ENCODE results near the gene CYP4X1.
"Not testable (repeated sequence)": the region's sequence is repeated elsewhere in the genome, so short reads cannot be mapped to it uniquely, and the experiment has no call there.

The CYP4X1 gene, protein sequence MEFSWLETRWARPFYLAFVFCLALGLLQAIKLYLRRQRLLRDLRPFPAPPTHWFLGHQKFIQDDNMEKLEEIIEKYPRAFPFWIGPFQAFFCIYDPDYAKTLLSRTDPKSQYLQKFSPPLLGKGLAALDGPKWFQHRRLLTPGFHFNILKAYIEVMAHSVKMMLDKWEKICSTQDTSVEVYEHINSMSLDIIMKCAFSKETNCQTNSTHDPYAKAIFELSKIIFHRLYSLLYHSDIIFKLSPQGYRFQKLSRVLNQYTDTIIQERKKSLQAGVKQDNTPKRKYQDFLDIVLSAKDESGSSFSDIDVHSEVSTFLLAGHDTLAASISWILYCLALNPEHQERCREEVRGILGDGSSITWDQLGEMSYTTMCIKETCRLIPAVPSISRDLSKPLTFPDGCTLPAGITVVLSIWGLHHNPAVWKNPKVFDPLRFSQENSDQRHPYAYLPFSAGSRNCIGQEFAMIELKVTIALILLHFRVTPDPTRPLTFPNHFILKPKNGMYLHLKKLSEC

DNA sequence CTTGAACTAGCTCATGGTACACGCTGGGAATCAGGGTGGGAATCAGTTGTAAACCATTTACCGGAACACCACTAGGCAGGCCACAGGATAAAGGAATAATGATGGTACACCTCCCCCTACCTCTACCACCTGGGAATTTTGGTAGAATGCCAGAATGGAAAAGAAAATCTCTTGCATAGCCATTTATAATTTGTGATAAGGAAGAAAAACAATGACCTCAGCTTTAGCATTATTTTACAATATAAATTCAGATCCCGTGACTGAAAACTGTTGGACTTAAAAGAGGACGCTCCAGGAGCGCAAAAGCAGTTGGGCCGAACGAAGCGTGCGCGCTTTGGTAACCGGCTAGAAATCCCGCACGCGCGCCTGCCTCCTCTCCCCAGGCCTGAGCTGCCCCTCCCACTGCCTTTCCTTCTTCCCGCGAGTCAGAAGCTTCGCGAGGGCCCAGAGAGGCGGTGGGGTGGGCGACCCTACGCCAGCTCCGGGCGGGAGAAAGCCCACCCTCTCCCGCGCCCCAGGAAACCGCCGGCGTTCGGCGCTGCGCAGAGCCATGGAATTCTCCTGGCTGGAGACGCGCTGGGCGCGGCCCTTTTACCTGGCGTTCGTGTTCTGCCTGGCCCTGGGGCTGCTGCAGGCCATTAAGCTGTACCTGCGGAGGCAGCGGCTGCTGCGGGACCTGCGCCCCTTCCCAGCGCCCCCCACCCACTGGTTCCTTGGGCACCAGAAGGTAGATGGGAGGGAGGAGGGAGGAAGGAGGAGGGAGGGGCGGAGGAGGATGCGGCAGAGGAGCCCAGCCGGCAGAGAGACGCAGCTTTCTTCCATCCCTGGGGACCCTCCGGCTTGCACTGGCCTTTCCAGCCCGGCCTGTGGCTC lies at the start of gene CYP4X1:
CYP4X1 (plus strand) TSS at position 402 of the 873 bp plus-strand sequence; CDS start at position 551, 149 bp downstream.
- peaks cover 26% of the 10 kb centered on the region for H3K27me3 ChIP-seq (ENCODE audit: control insufficient read depth, insufficient read depth, low read length)
- H3K4me1 ChIP-seq (ENCODE audit: control insufficient read depth, insufficient read depth, low read length), result peaks cover 20% of the 10 kb centered on the region
- peak within 1 kb of the TSS; percentile 64 for H3K4me3 ChIP-seq (ENCODE audit: low read depth, low read length)
- H3K9me3 ChIP-seq (ENCODE audit: control insufficient read depth, insufficient read depth, low read length), result no peaks in the 10 kb centered on the region
- H3K36me3 ChIP-seq (ENCODE audit: control insufficient read depth, insufficient read depth, low read length), result no peaks in the 10 kb centered on the region
- H3K9ac ChIP-seq (ENCODE audit: low read depth, low read length), result peak within 1 kb of the TSS; percentile 35; the same call in 1 of the 2 replicates
- no peak within 1 kb of the TSS for H3K27ac ChIP-seq (ENCODE audit: low read depth, low read length)

DNA sequence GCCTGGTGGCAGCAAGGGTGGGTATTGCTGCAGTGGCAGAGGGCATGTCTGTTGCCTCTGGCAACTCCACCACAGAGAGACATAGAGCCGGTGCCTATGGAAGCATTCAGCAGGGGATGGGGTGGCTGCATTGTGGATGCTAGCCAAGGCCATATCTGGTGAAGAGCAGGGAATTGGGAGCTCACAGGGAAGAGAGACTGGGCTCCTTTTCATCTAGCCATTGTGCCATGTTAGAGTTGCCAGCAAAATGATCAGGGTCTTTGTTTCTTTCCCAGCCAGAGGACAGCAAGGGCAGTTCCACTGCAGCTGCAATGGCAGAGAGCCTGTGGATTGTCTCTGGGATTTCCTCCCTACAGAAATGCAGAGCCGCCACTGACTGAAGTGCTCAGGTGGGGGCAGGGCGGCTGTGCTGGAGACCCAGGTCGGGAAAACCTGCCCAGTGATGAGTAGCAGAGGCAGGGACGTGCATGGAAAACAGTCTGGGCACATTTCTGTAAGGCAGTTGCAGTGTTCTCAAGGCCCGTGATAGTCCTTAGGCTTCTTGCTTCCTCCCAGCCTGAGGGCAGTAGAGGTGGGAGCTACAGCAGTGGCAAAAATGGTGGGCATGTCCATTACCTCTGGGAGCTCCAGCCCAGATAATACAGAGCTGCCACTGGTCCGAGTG lies 40.2 kb upstream of the CYP4X1 start:
- no peaks in the 10 kb centered on the region for H3K27me3 ChIP-seq (ENCODE audit: control insufficient read depth, insufficient read depth, low read length)
- peak overlapping the region; percentile 48; the same call in 1 of the 2 replicates for H3K9ac ChIP-seq (ENCODE audit: low read depth, low read length)
- H3K4me3 ChIP-seq (ENCODE audit: low read depth, low read length), result peak overlapping the region; percentile 16; the same call in 1 of the 2 replicates
- no peaks in the 10 kb centered on the region for H3K36me3 ChIP-seq (ENCODE audit: control insufficient read depth, insufficient read depth, low read length)
- H3K4me1 ChIP-seq (ENCODE audit: control insufficient read depth, insufficient read depth, low read length), result peaks cover 20% of the 10 kb centered on the region
- peak overlapping the region; percentile 82 for H3K27ac ChIP-seq (ENCODE audit: low read depth, low read length)
- H3K9me3 ChIP-seq (ENCODE audit: control insufficient read depth, insufficient read depth, low read length), result no peaks in the 10 kb centered on the region

DNA sequence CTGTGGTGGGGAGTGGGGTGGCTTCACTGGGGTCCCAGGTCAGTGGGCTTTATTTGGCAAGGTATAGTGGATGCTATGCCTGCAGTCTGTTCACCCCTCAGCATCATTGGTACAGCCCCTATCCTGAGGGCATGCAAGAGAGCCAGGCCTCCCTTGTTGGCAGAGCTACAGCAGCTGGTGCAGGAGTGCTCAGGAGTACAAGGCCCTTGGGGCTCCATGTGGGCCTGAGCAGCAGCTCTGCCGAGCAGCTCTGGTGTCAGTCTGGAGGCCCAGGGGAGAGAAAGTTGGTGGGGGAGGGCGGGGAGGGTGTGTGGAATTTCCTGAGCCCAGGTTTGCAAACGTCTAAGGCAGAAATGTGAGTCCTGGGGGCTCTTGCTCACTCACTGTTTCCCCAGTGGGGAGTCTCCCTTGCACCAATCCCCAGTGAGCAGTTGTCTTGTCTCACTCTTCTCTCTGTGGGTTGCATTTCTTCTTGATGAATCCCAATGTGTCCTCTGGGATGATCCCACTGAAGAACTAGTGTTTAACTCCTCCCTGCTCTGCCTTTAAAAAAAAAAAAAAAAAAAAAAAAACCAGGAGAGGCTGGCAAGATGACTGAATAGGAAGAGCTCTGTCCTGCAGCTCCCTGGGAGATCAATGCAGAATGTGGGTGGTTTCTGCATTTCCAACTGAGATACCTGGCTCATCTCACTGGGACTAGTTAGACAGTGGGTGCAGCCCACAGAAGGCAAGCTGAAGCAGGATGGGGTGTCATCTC lies 39.5 kb upstream of the CYP4X1 start:
- Histone ChIP-seq H3K4me1 (ENCODE audit: control insufficient read depth, insufficient read depth, low read length) (peaks cover 20% of the 10 kb centered on the region), H3K27ac (ENCODE audit: low read depth, low read length) (peak overlapping the region; percentile 82), H3K27me3 (ENCODE audit: control insufficient read depth, insufficient read depth, low read length) (no peaks in the 10 kb centered on the region), H3K9me3 (ENCODE audit: control insufficient read depth, insufficient read depth, low read length) (no peaks in the 10 kb centered on the region), H3K9ac (ENCODE audit: low read depth, low read length) (no peak overlapping the region), H3K36me3 (ENCODE audit: control insufficient read depth, insufficient read depth, low read length) (no peaks in the 10 kb centered on the region), H3K4me3 (ENCODE audit: low read depth, low read length) (no peak overlapping the region)

DNA sequence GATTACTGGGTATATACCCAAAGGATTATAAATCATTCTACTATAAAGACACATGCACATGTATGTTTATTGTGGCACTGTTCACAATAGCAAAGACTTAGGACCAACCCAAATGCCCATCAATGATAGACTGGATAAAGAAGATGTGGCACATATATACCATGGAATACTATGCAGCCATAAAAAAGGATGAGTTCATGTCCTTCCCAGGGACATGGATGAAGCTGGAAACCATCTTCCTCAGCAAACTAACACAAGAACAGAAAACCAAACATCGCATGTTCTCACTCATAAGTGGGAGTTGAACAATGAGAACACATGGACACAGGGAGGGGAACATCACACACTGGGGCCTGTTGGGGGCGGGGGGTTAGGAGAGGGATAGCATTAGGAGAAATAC lies 32.9 kb upstream of the CYP4X1 start:
- not testable (repeated sequence) for H3K9ac ChIP-seq (ENCODE audit: low read depth, low read length); H3K4me1 ChIP-seq (ENCODE audit: control insufficient read depth, insufficient read depth, low read length); H3K27ac ChIP-seq (ENCODE audit: low read depth, low read length); H3K9me3 ChIP-seq (ENCODE audit: control insufficient read depth, insufficient read depth, low read length); H3K36me3 ChIP-seq (ENCODE audit: control insufficient read depth, insufficient read depth, low read length); H3K27me3 ChIP-seq (ENCODE audit: control insufficient read depth, insufficient read depth, low read length); H3K4me3 ChIP-seq (ENCODE audit: low read depth, low read length)

DNA sequence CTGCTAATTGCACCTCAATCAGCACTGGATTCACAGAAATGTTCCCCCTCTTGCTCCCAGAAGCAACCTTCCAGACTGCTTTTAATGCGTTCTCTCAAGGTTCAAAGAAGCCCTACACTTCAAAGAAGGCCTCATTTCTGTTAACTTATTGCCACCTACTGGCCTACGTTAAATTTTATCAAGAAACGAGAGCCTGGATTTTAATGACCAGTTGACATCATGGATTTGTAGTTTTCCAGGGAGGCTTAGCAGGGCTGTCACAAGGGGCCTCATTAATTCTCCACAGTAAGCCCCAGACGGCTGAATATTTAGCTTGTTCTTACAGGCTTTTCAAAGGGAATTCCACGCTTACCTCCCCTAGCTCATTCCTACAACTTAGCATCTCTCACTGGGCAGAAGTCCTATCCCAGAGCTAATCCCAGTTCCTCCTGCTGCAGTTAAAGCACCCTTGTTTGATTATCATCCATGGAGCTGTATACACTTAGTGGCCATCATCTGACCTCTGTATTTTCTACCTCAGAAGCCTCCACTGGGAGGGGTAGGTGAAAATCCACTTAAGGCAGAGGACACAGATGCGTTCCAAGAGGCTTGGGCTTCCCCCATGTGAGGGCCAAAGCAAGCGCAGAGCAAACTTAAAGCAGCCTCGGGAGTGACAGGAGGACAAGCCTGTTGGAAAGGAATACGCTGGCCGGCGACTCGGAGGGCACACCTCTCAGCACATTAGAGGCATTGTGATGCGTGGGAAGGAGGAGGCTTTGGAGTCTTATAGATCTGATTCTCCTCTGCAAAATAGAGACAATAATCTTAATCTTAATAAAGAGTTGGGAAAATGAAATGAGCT lies 32.2 kb upstream of the CYP4X1 start:
- H3K4me1 ChIP-seq (ENCODE audit: control insufficient read depth, insufficient read depth, low read length), result peaks cover 3% of the 10 kb centered on the region; the same call in 1 of the 2 replicates
- H3K27ac ChIP-seq (ENCODE audit: low read depth, low read length), result no peak overlapping the region
- H3K27me3 ChIP-seq (ENCODE audit: control insufficient read depth, insufficient read depth, low read length), result no peaks in the 10 kb centered on the region
- H3K9ac ChIP-seq (ENCODE audit: low read depth, low read length), result no peak overlapping the region
- no peaks in the 10 kb centered on the region for H3K9me3 ChIP-seq (ENCODE audit: control insufficient read depth, insufficient read depth, low read length)
- no peak overlapping the region for H3K4me3 ChIP-seq (ENCODE audit: low read depth, low read length)
- no peaks in the 10 kb centered on the region for H3K36me3 ChIP-seq (ENCODE audit: control insufficient read depth, insufficient read depth, low read length)

DNA sequence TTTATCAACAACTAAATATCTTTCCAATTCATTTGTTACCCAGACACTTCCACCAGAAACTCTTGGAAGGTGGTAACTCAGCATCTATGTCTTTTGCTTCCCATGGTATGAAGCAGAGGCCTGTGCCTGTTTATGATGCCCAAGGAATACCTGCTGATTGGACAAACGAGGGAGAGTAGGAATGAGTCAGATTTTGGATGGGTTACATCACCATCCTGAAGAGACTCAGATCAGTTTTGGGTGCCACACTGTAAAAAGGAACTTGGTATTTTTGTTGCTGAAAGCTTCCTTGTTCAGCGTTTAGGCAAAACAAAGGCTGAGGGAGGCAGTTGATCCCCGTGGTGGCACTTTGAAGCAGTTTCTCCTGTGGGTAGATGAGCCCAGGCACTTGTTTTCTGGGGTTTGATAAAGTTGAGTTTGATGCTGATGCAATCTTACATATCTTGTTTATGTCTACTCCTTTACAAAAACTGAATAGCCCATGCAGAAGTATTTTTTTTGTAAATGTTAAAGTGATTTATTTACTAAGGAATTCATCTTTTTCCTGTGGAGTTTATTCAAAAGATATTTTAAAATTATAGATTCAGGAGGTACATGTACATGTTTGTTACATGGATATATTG lies 26.7 kb upstream of the CYP4X1 start:
- Histone ChIP-seq H3K4me1 (ENCODE audit: control insufficient read depth, insufficient read depth, low read length) (peaks cover 13% of the 10 kb centered on the region), H3K36me3 (ENCODE audit: control insufficient read depth, insufficient read depth, low read length) (no peaks in the 10 kb centered on the region), H3K4me3 (ENCODE audit: low read depth, low read length) (no peak overlapping the region), H3K9ac (ENCODE audit: low read depth, low read length) (no peak overlapping the region), H3K27ac (ENCODE audit: low read depth, low read length) (no peak overlapping the region), H3K27me3 (ENCODE audit: control insufficient read depth, insufficient read depth, low read length) (no peaks in the 10 kb centered on the region), H3K9me3 (ENCODE audit: control insufficient read depth, insufficient read depth, low read length) (no peaks in the 10 kb centered on the region)

DNA sequence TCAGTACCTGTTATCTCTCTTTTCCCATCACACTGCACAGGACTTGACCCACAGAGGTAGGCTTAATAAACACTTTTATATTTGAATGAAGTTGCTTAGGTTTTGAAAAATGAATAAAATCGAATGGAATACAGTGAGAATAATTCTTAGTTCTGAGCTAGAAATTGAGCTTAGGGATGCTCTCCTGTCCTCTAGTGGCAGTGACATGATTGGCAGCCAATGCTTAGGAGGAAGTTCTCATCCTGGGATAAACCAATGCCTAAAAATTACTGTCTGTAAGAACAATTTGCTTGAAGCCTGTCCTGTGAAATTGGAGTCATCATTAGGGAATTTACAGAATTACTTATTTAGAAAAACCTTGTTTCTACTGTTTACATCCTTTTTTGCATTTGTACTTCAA lies 21.3 kb upstream of the CYP4X1 start:
- H3K9me3 ChIP-seq (ENCODE audit: control insufficient read depth, insufficient read depth, low read length), result peaks cover 15% of the 10 kb centered on the region
- no peaks in the 10 kb centered on the region for H3K27me3 ChIP-seq (ENCODE audit: control insufficient read depth, insufficient read depth, low read length)
- no peak overlapping the region for H3K9ac ChIP-seq (ENCODE audit: low read depth, low read length)
- H3K27ac ChIP-seq (ENCODE audit: low read depth, low read length), result no peak overlapping the region
- no peak overlapping the region for H3K4me3 ChIP-seq (ENCODE audit: low read depth, low read length)
- no peaks in the 10 kb centered on the region for H3K36me3 ChIP-seq (ENCODE audit: control insufficient read depth, insufficient read depth, low read length)
- peaks cover 13% of the 10 kb centered on the region for H3K4me1 ChIP-seq (ENCODE audit: control insufficient read depth, insufficient read depth, low read length)

DNA sequence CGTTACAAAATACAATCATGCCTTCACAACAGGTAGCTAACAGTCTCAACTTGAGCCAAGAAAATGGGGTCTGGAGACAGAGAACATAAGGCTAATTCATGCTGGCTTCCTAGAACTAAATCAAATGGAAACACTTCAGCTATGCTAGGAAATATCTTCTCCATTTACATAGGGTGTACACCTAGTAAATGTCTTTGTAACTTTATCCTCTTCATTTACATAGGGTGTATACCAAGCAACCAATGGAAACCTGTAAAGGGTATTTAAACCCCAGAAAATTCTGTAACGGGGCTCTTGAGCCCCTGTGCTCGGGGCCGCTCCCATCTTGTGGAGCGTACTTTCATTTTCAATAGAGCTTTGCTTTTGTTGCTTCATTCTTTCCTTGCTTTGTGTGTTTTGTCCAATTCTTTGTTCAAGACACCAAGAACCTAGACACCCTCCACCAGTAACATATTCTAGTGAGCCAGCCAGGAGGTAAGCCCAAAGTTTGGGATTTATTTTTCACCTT lies 19.5 kb upstream of the CYP4X1 start:
- no peak overlapping the region for H3K9ac ChIP-seq (ENCODE audit: low read depth, low read length)
- H3K4me3 ChIP-seq (ENCODE audit: low read depth, low read length), result no peak overlapping the region
- no peaks in the 10 kb centered on the region for H3K36me3 ChIP-seq (ENCODE audit: control insufficient read depth, insufficient read depth, low read length)
- H3K27ac ChIP-seq (ENCODE audit: low read depth, low read length), result no peak overlapping the region
- H3K9me3 ChIP-seq (ENCODE audit: control insufficient read depth, insufficient read depth, low read length), result peaks cover 15% of the 10 kb centered on the region
- H3K27me3 ChIP-seq (ENCODE audit: control insufficient read depth, insufficient read depth, low read length), result no peaks in the 10 kb centered on the region
- H3K4me1 ChIP-seq (ENCODE audit: control insufficient read depth, insufficient read depth, low read length), result peaks cover 9% of the 10 kb centered on the region

DNA sequence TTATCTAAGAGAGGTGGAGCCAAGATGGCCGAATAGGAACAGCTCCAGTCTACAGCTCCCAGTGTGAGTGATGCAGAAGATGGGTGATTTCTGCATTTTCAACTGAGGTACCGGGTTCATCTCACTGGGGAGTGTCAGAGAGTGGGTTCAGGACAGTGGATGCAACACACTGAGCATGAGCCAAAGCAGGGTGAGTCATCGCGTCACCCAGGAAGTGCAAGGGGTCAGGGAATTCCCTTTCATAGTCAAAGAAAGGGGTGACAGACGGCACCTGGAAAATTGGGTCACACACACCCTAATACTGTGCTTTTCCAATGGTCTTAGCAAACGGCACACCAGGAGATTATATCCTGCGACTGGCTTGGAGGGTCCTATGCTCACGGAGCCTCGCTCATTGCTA lies 17.0 kb upstream of the CYP4X1 start:
- H3K9me3 ChIP-seq (ENCODE audit: control insufficient read depth, insufficient read depth, low read length), result peaks cover 15% of the 10 kb centered on the region
- not testable (repeated sequence) for H3K36me3 ChIP-seq (ENCODE audit: control insufficient read depth, insufficient read depth, low read length); H3K4me3 ChIP-seq (ENCODE audit: low read depth, low read length); H3K4me1 ChIP-seq (ENCODE audit: control insufficient read depth, insufficient read depth, low read length); H3K27ac ChIP-seq (ENCODE audit: low read depth, low read length); H3K9ac ChIP-seq (ENCODE audit: low read depth, low read length); H3K27me3 ChIP-seq (ENCODE audit: control insufficient read depth, insufficient read depth, low read length)
